Fibroblast of pulmonary artery (primary cell): Measurements from ENCODE around the gene LY86.
A peak's percentile ranks its signal among the peaks of the same experiment; 100 is the strongest.

ENCODE experiments used
- DNase-seq: peaks from one replicate; pipeline ENCODE4 v3.0.0-alpha.2; 2010; ENCODE audit warnings: low read depth
- H3K4me3 ChIP-seq: replicated peaks from 2 replicates; pipeline ENCODE4 v1.5.1; 2011; ENCODE audit warnings: low read depth, mild to moderate bottlenecking, control low read depth, low read length, moderate library complexity
- CTCF ChIP-seq: IDR thresholded peaks from 2 replicates; pipeline ENCODE4 v1.5.1; 2011; ENCODE audit warnings: mild to moderate bottlenecking, control low read depth, low read length, inconsistent platforms; ENCODE audit errors: missing control alignments

Gene LY86

GRCh38 chr6:6685249-6686040, 96.9 kb downstream of the LY86 start:
- no peak for TF ChIP-seq CTCF
- H3K4me3 ChIP-seq: no peak overlapping the region
- no peak for DNase-seq

GRCh38 chr6:6686176-6686575, 97.7 kb downstream of the LY86 start:
- no peak for TF ChIP-seq CTCF
- DNase-seq: no peak
- no peak overlapping the region for H3K4me3 ChIP-seq

DNA sequence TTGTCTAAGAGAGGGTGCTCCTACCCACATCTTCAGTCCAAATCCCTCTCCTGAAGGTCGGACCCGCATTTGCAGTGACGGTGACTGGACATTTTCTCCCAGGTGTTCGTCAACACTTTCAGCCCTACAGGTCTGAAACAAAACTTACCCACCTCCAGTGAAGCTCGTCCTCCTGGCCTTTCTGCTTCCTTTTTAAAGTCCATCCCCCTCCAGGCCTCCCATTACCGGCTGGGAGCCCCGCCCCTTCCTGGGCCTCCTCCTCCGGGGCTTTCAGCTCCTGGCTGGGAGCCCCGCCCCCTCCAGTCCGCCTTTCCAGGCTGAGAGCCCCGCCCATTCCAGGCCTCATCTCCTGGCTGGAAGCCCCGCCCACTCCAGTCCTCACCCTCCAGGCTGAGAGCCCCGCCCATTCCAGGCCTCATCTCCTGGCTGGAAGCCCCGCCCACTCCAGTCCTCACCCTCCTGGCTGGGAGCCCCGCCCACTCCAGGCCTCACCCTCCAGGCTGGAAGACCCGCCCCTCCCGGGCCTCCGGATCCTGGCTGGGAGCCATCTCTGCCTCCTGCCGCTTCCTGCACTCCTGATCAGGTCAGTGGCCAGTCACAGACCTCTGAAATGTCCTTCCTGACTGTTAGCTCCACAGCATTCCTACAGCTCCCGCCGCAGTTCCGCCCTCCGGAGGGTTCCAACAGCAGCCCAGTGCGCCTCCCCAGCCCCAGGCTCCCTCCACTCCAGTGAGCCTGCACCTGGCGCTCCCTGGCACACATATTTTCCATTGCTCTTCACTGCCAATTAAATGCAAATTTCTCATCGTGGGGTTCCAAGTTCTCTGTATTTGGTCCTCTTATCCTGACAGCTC, 98.5 kb downstream of the LY86 start:
- TF ChIP-seq CTCF: no peak
- peak; percentile 72 for DNase-seq
- H3K4me3 ChIP-seq: no peak overlapping the region

GRCh38 chr6:6688283-6688682, 99.8 kb downstream of the LY86 start:
- peak; percentile 64 for DNase-seq
- H3K4me3 ChIP-seq: no peak overlapping the region
- no peak for TF ChIP-seq CTCF

- TF ChIP-seq CTCF: no peak
- H3K4me3 ChIP-seq: no peak overlapping the region
- peak; percentile 28 for DNase-seq
Observed at GRCh38 chr6:6688951-6689350, 100.4 kb downstream of the LY86 start.

- H3K4me3 ChIP-seq: no peak overlapping the region
- peak; percentile 58 for DNase-seq
- TF ChIP-seq CTCF: no peak
Observed at GRCh38 chr6:6689400-6690143, 101.1 kb downstream of the LY86 start.
